ENCODE results near the gene SPINK1.

Gene SPINK1

DNA sequence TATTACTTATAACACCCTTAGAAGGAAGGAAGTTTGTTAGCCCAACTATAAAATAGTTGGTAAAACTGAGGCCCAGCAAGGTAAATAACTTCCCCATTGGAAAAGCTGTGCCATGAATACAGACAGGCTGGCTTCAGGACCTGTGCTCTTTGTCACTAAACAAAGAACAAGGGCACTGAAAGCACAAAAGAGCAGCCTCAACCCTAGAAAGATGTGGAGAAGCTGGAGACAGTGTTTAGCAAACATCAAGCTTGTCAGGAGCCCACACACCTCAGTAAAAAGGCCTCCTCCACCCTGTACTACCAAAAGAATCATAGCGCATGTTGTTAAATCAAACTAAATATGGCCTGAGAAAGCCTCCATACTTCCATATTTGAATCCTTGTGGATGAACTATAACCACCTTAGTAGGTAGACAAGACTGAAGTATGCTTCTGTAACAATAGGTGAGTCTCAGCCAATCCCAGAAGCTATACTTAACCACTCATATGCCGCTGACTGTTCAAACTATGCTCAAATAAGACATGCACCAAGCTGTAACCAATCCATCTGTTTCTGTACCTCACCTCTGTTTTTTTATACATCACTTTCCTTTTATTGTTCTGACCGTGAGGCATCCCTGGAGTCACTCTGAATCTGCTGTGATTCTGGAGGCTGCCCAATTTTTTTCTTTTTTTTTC lies 28.6 kb upstream of the SPINK1 start:
- Mint-ChIP-seq H3K36me3 (ENCODE audit: low read depth) (no peaks in the 10 kb centered on the region), H3K4me1 (ENCODE audit: low read depth) (no peaks in the 10 kb centered on the region), H3K27me3 (peaks cover 11% of the 10 kb centered on the region), H3K27ac (no peak overlapping the region), H3K9me3 (no peaks in the 10 kb centered on the region), H3K4me3 (no peak overlapping the region)

DNA sequence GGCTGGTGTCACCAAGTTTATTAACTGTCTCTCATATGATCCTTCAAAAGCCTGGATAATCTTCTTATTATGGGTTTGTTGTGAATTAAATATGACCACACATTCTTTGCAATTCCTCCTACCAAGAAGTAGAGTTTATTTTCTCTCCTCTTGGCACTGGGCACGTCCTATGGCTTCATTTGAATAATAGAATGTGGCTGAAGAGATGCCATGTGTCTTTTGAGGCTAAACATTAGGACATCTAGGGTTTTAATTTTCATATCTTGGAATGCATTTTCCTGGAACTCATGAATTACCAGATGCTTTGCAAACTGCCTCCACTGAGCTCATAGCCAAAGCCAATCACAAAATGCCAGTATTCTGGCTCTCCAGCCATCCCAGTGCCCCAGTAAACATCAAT lies 27.1 kb upstream of the SPINK1 start:
- H3K9me3 Mint-ChIP-seq: no peaks in the 10 kb centered on the region
- no peaks in the 10 kb centered on the region for H3K4me1 Mint-ChIP-seq (ENCODE audit: low read depth)
- H3K27ac Mint-ChIP-seq: no peak overlapping the region
- H3K27me3 Mint-ChIP-seq: peaks cover 18% of the 10 kb centered on the region
- no peak overlapping the region for H3K4me3 Mint-ChIP-seq
- no peaks in the 10 kb centered on the region for H3K36me3 Mint-ChIP-seq (ENCODE audit: low read depth)

DNA sequence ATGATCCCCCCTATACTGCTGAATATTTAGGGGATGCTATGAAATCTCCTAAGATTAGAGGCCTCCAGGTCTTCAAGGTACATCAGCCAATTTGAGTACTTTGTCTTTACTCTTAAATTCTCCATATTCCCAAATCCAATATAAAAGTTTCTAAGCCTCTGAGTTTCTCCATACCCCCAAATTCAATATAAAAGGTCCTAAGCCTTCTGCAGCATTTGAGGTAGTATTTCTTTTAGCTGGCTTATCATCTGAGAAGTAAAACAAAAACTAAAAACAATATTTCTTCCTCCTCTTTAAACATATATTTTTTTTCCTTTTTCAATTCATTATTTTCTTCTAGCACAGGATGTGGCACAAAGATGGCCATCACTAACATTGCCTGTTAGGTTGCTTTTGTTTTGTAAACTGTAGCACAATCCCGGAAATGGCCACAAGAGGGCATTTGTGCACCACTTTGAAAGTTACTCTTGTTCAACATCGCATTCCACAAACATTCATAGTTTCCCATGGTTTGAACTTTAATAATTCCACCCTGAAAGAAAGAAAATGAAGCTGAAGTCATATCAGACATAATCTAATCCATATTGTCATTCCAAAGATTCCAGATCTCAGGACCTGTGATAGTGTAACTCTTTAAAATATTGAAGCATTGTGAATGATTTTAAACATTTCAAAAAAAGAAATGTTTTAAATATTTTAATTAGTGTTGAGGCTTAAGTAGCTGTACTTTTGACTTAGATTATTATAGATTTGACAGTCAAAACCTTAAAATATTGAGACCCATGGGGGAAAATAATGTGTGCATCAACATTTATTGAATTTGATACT lies 26.0 kb upstream of the SPINK1 start:
- Mint-ChIP-seq H3K4me3 (no peak overlapping the region), H3K4me1 (ENCODE audit: low read depth) (no peaks in the 10 kb centered on the region), H3K9me3 (no peaks in the 10 kb centered on the region), H3K27me3 (peaks cover 22% of the 10 kb centered on the region), H3K27ac (no peak overlapping the region), H3K36me3 (ENCODE audit: low read depth) (no peaks in the 10 kb centered on the region)

DNA sequence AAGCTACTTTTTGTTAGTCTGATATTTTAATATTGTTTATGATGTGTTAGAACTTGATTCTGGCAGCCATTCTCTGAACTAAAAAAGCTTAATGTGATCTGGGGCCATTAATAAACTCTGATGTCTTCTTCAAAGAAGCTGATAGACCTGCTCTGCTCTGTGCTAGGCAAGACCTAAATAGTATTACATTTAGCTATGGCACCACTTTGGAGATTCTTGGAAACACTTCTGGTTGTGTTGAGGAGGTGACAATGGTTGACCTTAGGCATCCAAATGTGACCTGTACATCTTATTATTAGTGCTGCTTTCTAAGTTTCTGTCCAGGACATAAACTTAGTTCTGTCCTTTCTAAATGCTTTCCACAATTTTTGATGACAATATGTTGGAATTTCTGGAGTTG lies 25.3 kb upstream of the SPINK1 start:
- H3K36me3 Mint-ChIP-seq (ENCODE audit: low read depth): no peaks in the 10 kb centered on the region
- no peak overlapping the region for H3K4me3 Mint-ChIP-seq
- H3K27me3 Mint-ChIP-seq: peaks cover 25% of the 10 kb centered on the region
- no peaks in the 10 kb centered on the region for H3K4me1 Mint-ChIP-seq (ENCODE audit: low read depth)
- H3K9me3 Mint-ChIP-seq: no peaks in the 10 kb centered on the region
- no peak overlapping the region for H3K27ac Mint-ChIP-seq

DNA sequence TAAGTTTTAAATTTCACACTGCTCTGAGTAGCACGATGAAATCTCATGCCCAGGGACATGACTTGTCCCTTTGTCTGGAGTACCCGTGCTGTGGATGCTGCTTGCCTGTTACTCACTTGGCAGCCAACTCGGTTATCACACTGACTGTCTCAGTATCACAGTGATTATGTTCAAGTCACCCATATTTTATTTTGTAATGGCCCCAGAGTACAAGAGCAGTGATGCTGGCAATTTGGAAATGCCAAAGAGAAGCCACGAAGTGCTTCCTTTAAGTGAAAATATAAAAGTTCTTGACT lies 24.3 kb upstream of the SPINK1 start:
- no peaks in the 10 kb centered on the region for H3K4me1 Mint-ChIP-seq (ENCODE audit: low read depth)
- peaks cover 25% of the 10 kb centered on the region for H3K27me3 Mint-ChIP-seq
- H3K9me3 Mint-ChIP-seq: no peaks in the 10 kb centered on the region
- H3K27ac Mint-ChIP-seq: no peak overlapping the region
- no peaks in the 10 kb centered on the region for H3K36me3 Mint-ChIP-seq (ENCODE audit: low read depth)
- H3K4me3 Mint-ChIP-seq: no peak overlapping the region

DNA sequence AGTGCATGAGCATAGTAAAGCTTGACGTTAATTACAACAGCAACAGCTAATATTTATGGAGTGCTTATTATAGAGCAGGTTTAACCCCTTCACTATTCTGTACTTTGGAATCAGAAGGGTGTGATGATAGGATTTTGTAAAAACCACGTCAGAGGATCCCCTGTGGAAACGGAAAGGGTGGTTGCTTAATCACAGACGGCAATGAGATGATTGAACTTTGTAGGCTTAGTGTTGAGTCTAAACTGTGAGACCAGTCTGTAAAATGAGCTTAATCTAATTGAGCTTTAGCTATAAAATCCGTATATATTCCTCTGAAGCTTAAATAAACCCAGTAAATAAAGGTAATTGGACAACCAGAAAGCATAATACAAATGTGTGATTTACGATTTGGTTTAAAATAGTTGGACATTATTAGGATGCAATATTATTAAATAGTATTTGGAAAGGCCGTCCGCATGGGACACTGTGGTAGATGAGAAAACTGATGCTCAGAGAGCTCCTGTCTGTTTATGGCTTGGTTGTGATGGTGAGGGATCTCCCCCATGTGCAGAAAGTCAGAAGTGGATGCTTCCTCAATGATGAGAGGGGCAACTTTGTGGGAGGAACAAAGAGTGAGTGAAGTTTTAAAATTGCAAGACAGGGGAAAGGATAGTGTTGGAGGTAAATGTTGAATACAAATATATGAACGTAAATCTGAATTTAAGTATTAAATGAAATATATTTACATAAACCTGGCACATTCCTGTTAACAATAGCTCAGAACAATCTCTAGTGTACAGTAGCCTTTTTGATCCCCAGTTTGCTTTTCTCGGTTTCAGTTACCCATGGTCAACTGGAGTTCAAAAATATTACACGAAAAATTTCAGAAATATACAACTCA lies 23.7 kb upstream of the SPINK1 start:
- H3K4me1 Mint-ChIP-seq (ENCODE audit: low read depth): no peaks in the 10 kb centered on the region
- no peak overlapping the region for H3K27ac Mint-ChIP-seq
- peaks cover 25% of the 10 kb centered on the region for H3K27me3 Mint-ChIP-seq
- H3K36me3 Mint-ChIP-seq (ENCODE audit: low read depth): no peaks in the 10 kb centered on the region
- no peak overlapping the region for H3K4me3 Mint-ChIP-seq
- no peaks in the 10 kb centered on the region for H3K9me3 Mint-ChIP-seq

DNA sequence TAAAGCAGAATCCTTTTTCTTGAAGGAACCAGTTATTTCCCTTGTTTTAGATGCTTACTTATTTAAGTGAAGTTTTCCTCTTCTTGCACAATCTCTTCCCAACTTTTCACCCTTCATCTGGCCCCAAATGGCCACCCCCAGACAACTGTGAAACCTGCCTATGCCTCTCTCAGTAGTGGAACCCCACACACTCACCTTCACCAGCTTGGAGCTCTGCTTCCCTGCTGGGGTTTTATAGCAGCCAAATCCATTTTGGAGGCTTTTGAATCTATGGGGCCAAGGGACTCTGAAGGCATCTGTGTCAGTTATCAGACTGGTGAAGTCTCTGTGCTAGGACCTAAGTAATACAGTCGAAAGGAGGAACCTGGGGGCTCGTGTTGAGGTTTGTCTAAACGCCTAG lies 22.9 kb upstream of the SPINK1 start:
- Mint-ChIP-seq H3K27ac (no peak overlapping the region), H3K9me3 (no peaks in the 10 kb centered on the region), H3K4me1 (ENCODE audit: low read depth) (no peaks in the 10 kb centered on the region), H3K36me3 (ENCODE audit: low read depth) (no peaks in the 10 kb centered on the region), H3K4me3 (no peak overlapping the region), H3K27me3 (peaks cover 27% of the 10 kb centered on the region)

DNA sequence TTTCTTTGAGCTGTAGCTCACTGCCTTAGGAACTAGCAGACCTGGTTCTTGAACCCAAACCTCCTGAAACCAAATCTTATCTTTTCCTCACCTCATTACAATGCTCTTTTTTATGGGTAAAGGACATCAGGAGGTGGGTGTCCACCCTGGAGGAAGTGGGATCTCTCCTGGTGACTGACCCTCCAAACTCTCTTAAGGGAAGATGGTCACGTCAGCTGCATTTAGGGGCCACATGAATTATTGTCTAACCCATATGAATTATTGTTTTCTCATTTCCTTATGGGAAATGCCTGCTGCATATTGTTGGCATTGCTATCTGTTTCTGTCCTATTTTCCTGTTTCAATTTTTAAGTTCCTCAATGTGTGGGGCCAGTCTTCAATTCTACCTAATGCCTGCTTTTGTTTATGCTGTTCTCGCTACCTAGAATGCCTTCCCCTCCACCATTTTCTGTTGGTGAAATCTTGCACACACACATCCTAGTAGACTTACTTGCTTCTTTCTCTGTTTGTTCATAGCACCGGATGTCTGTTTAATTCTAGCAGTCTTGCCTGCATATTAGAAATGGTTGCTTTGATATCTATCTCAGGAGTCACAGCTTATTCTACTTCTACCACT lies 22.0 kb upstream of the SPINK1 start:
- Mint-ChIP-seq H3K36me3 (ENCODE audit: low read depth) (no peaks in the 10 kb centered on the region), H3K9me3 (no peaks in the 10 kb centered on the region), H3K4me3 (no peak overlapping the region)

DNA sequence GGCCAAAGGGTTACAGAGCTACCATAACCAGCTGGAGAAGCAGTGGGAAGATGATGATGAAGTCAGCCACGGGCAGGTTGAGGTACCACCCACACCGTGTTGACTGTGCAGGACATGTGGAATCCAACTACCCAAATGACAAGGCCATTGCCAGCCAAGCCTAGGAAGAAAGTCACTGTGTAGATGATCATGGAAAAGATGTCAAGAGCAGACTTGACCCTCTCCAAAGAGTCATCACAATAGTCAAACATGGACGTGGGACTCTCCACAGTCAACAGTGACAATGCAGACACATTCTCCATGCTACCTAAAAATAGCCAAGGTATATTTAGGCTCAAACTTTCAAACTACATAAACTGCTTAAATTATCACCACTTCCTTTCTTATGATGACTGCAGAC lies 20.9 kb upstream of the SPINK1 start:
- Mint-ChIP-seq H3K9me3 (no peaks in the 10 kb centered on the region), H3K27me3 (peaks cover 31% of the 10 kb centered on the region), H3K27ac (no peak overlapping the region)

More for the DNA sequence above, 22.0 kb upstream of the SPINK1 start:
- no peak overlapping the region for H3K27ac Mint-ChIP-seq
- H3K4me1 Mint-ChIP-seq (ENCODE audit: low read depth): no peaks in the 10 kb centered on the region
- H3K27me3 Mint-ChIP-seq: peaks cover 30% of the 10 kb centered on the region

DNA sequence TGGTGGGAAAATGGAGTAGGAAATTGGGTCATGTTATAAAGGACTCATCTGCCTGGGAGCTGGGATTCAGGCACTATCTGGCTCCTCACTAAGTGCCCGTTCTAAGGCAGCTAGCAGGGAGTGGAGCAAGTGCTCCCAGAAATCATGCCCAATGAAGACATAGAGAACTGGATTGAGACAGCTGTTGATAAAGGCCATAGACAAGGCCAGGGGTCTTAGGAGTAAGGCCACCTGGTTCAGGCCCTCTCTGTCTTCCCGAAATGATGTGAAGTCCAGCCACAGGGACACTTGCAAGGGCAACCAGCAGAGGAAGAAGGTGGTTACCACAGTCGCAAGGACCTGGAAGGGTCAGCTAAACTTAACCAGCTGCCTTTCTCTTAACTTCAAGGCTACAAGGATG lies 20.1 kb upstream of the SPINK1 start:
- Mint-ChIP-seq H3K36me3 (ENCODE audit: low read depth) (no peaks in the 10 kb centered on the region), H3K9me3 (no peaks in the 10 kb centered on the region), H3K4me3 (no peak overlapping the region), H3K27ac (no peak overlapping the region), H3K27me3 (peaks cover 31% of the 10 kb centered on the region), H3K4me1 (ENCODE audit: low read depth) (no peaks in the 10 kb centered on the region)

More for the DNA sequence above, 20.9 kb upstream of the SPINK1 start:
- Mint-ChIP-seq H3K36me3 (ENCODE audit: low read depth) (no peaks in the 10 kb centered on the region), H3K4me1 (ENCODE audit: low read depth) (no peaks in the 10 kb centered on the region), H3K4me3 (no peak overlapping the region)

DNA sequence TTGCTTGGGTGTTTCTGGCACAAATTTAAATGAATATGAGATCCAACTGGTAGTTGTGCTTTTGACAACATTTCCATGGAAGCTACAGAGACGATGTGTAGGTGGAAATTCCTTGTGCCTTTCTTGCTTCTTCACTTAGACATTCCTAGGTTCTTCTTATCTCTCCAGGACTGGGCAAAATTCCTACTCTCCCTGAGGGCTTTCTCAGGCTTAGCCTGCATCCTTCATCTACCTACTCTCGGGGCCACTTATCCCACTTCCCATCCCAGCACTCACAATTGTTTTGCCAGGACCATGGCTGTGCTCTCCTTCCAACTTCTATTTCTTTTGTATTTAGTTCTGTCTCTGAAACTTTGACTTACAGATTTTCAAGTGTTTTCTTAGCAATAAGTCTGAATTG lies 17.8 kb upstream of the SPINK1 start:
- no peaks in the 10 kb centered on the region for H3K4me1 Mint-ChIP-seq (ENCODE audit: low read depth)
- no peak overlapping the region for H3K27ac Mint-ChIP-seq
- H3K4me3 Mint-ChIP-seq: no peak overlapping the region
- H3K27me3 Mint-ChIP-seq: peaks cover 26% of the 10 kb centered on the region
- H3K9me3 Mint-ChIP-seq: no peaks in the 10 kb centered on the region
- H3K36me3 Mint-ChIP-seq (ENCODE audit: low read depth): no peaks in the 10 kb centered on the region

DNA sequence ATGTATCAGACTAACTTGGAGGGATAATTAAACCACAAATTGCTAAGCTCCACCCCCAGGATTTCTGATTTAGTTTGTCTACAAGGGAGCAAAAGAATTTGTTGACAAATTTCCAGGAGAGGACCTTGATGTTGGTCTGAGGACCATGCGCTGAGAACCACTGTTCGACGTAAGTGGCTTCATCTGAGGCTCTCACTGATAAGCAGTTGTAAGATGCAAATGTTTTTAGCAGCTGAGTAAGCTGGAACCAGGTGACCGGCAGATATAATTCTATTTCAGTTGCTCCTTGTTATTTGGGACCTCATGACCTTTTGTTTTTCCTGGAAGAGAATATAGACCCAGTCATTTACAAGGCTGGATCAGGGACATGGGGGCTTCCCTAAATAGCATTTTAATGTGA lies 14.1 kb upstream of the SPINK1 start:
- H3K36me3 Mint-ChIP-seq (ENCODE audit: low read depth): no peaks in the 10 kb centered on the region
- H3K4me1 Mint-ChIP-seq (ENCODE audit: low read depth): no peaks in the 10 kb centered on the region
- peaks cover 43% of the 10 kb centered on the region for H3K27me3 Mint-ChIP-seq
- no peaks in the 10 kb centered on the region for H3K9me3 Mint-ChIP-seq
- H3K4me3 Mint-ChIP-seq: no peak overlapping the region
- H3K27ac Mint-ChIP-seq: no peak overlapping the region

DNA sequence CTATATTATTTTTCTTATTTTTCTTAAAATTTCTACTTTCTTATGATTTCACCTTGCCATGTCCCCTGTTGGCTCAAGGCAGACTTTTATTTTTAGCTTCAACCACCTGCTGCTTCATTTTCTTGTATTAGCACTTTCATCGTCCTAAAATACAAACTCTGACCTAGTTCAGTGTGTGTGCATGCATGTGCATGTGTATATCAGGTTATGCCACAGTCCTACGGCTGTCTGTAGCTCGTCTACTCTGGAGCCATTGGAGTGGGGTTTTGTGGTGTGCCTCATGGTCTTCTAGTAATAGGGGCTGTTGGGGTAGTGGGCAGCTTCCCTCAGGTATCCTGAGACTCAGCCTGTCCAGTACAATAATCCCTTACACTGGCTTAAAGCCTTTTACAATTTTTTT lies 13.4 kb upstream of the SPINK1 start:
- H3K36me3 Mint-ChIP-seq (ENCODE audit: low read depth): no peaks in the 10 kb centered on the region
- no peak overlapping the region for H3K27ac Mint-ChIP-seq
- H3K27me3 Mint-ChIP-seq: peaks cover 46% of the 10 kb centered on the region
- H3K4me1 Mint-ChIP-seq (ENCODE audit: low read depth): no peaks in the 10 kb centered on the region
- no peaks in the 10 kb centered on the region for H3K9me3 Mint-ChIP-seq
- no peak overlapping the region for H3K4me3 Mint-ChIP-seq

DNA sequence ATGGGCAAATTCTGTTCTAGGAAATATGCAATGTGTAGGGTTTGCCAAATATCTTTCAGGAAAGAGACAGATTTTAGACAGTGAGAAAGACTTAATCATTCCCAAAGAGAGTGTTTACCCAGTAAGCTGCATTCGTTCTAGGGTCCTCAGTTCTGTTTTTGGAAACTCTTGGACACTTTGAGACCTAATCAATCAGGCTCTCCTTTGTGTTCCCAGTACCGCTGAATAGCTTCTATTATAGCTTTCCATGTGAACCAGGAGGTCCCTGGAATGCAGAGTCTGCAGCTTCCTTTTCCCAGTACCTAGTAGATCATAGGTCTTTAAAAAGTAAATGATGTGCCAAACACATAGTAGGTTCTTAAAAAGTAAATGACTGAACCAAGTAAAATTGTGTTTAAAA lies 11.4 kb upstream of the SPINK1 start:
- H3K36me3 Mint-ChIP-seq (ENCODE audit: low read depth): no peaks in the 10 kb centered on the region
- no peaks in the 10 kb centered on the region for H3K9me3 Mint-ChIP-seq
- peaks cover 42% of the 10 kb centered on the region for H3K27me3 Mint-ChIP-seq
- H3K4me1 Mint-ChIP-seq (ENCODE audit: low read depth): no peaks in the 10 kb centered on the region
- H3K27ac Mint-ChIP-seq: no peak overlapping the region
- no peak overlapping the region for H3K4me3 Mint-ChIP-seq

DNA sequence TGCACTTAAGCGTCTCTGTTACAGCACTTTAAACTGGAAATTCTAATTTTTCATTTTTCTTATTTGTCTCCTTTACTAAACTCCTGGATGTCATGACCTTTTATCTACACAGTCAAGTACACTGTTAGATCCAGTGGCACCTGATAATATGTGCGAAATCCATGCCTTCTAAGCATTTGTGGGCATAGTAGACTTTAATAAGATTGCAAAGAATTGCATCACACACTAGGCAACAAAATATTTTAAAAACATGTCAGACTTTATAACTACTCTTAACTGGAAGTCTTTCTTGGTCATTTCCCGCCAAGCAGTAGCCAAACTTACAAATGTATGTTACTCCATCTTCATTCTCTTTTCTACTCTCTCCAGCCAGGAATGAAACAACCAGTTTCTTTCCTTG lies 5.0 kb upstream of the SPINK1 start:
- peaks cover 23% of the 10 kb centered on the region for H3K27me3 Mint-ChIP-seq
- no peaks in the 10 kb centered on the region for H3K4me1 Mint-ChIP-seq (ENCODE audit: low read depth)
- no peaks in the 10 kb centered on the region for H3K9me3 Mint-ChIP-seq
- H3K4me3 Mint-ChIP-seq: no peak overlapping the region
- no peaks in the 10 kb centered on the region for H3K36me3 Mint-ChIP-seq (ENCODE audit: low read depth)
- H3K27ac Mint-ChIP-seq: no peak overlapping the region
